ENCODE measurements around the gene SLC9A6. TPM values are rescaled to one million over a fixed set of nuclear protein-coding genes. Genes with fewer than 3 reads are reported as not detected.

SLC9A6 gene
- 10 to 100 TPM; 11.8 to 12.6 TPM for total RNA-seq

GRCh38 chrX:135985157-135985972 lies at the start of gene SLC9A6:
TSS of gene SLC9A6 (plus strand) at chrX:135985435. CDS start at chrX:135985659, 224 bp downstream.
- peak; percentile 81 for DNase-seq
- intact Hi-C loops (cut with DNase I, micrococcal nuclease): loop anchor here in 1 of 2 experiments (1.0 to 5.0 kb wide), 4 partner anchors 11 to 512 kb away; partner anchors contain the start of genes FHL1, HTATSF1 and INTS6L
- ChIA-PET POLR2A (interaction anchor here (0.6 kb wide), 1 partner anchor 12 kb away, joined by 4 read pairs; the partner anchor contains the start of gene MMGT1), CTCF (interaction anchor here (0.5 to 1.2 kb wide), 4 partner anchors 10 to 689 kb away, joined by 3 to 4 read pairs (median 3); no protein-coding TSS in a partner anchor)
- Mint-ChIP-seq H3K36me3 (ENCODE audit: low read depth) (peaks cover 4% of the 10 kb centered on the region), H3K9me3 (ENCODE audit: low read depth) (no peaks in the 10 kb centered on the region), H3K4me3 (peak within 1 kb of the TSS; percentile 88), H3K4me1 (peaks cover 51% of the 10 kb centered on the region), H3K27ac (peak within 1 kb of the TSS; percentile 90), H3K27me3 (no peaks in the 10 kb centered on the region)
- peak; percentile 82 for ATAC-seq

- ATAC-seq (no peak), DNase-seq (no peak)
- Mint-ChIP-seq H3K27ac (no peak overlapping the region), H3K36me3 (ENCODE audit: low read depth) (peaks cover 10% of the 10 kb centered on the region), H3K4me3 (no peak overlapping the region), H3K9me3 (ENCODE audit: low read depth) (no peaks in the 10 kb centered on the region), H3K4me1 (no peaks in the 10 kb centered on the region), H3K27me3 (no peaks in the 10 kb centered on the region)
- POLR2A ChIA-PET: no interaction called here
- CTCF ChIA-PET: no interaction called here
- intact Hi-C loops (cut with DNase I, micrococcal nuclease): no loop called here
These were observed 40.7 kb upstream of the SLC9A6 start for GRCh38 chrX:135944486-135944885.

GRCh38 chrX:135951291-135951690 lies 33.9 kb upstream of the SLC9A6 start:
- ATAC-seq (no peak), DNase-seq (no peak)
- POLR2A ChIA-PET: no interaction called here
- Mint-ChIP-seq H3K36me3 (ENCODE audit: low read depth) (no peaks in the 10 kb centered on the region), H3K4me1 (no peaks in the 10 kb centered on the region), H3K27ac (no peak overlapping the region), H3K4me3 (no peak overlapping the region), H3K27me3 (no peaks in the 10 kb centered on the region), H3K9me3 (ENCODE audit: low read depth) (no peaks in the 10 kb centered on the region)
- CTCF ChIA-PET: no interaction called here
- intact Hi-C loops (cut with DNase I, micrococcal nuclease): no loop called here

GRCh38 chrX:135973025-135973547 lies 12.1 kb upstream of the SLC9A6 start:
- Mint-ChIP-seq H3K27ac (peak overlapping the region; percentile 97), H3K9me3 (ENCODE audit: low read depth) (no peaks in the 10 kb centered on the region), H3K4me3 (peak overlapping the region; percentile 97), H3K36me3 (ENCODE audit: low read depth) (no peaks in the 10 kb centered on the region), H3K27me3 (no peaks in the 10 kb centered on the region), H3K4me1 (peaks cover 34% of the 10 kb centered on the region)
- ATAC-seq (peak; percentile 17), DNase-seq (peak; percentile 14)
- ChIA-PET CTCF (interaction anchor here (1.6 kb wide), 1 partner anchor 55 kb away, joined by 5 read pairs; no protein-coding TSS in a partner anchor), POLR2A (interaction anchor here (1.0 kb wide), 1 partner anchor 12 kb away, joined by 4 read pairs; the partner anchor contains the start of gene SLC9A6)
- intact Hi-C loops (cut with DNase I, micrococcal nuclease): loop anchor here (1.0 to 5.0 kb wide), 3 partner anchors 278 to 971 kb away; partner anchors contain the start of genes HTATSF1 (in 1 of the 2) and MAP7D3 (in 1 of the 2)

GRCh38 chrX:135973548-135974278 lies 11.5 kb upstream of the SLC9A6 start, which contains the start of gene MMGT1:
TSS of gene MMGT1 (minus strand) at chrX:135973988. CDS start at chrX:135973675, 313 bp downstream.
- peaks cover 34% of the 10 kb centered on the region for H3K4me1 Mint-ChIP-seq
- intact Hi-C loops (cut with DNase I, micrococcal nuclease): loop anchor here (1.0 to 5.0 kb wide), 5 partner anchors 12 to 971 kb away; partner anchors contain the start of genes HTATSF1 (in 1 of the 2), MAP7D3 (in 1 of the 2) and SLC9A6 (in 1 of the 2)
- H3K36me3 Mint-ChIP-seq (ENCODE audit: low read depth): no peaks in the 10 kb centered on the region
- H3K4me3 Mint-ChIP-seq: peak within 1 kb of the TSS; percentile 97
- H3K27me3 Mint-ChIP-seq: no peaks in the 10 kb centered on the region
- POLR2A ChIA-PET: interaction anchor here (0.5 to 1.0 kb wide), 3 partner anchors 11 to 1951 kb away, joined by 3 to 4 read pairs (median 3); partner anchors contain the start of gene SLC9A6
- CTCF ChIA-PET: interaction anchor here (0.8 kb wide), 1 partner anchor 10 kb away, joined by 4 read pairs; no protein-coding TSS in a partner anchor
- ATAC-seq (peak; percentile 92), DNase-seq (peak; percentile 92)
- H3K9me3 Mint-ChIP-seq (ENCODE audit: low read depth): no peaks in the 10 kb centered on the region
- peak within 1 kb of the TSS; percentile 97 for H3K27ac Mint-ChIP-seq

- H3K9me3 Mint-ChIP-seq (ENCODE audit: low read depth): no peaks in the 10 kb centered on the region
These were observed 10.9 kb upstream of the SLC9A6 start for GRCh38 chrX:135974279-135974856.

GRCh38 chrX:135975421-135975820 lies 9.8 kb upstream of the SLC9A6 start:
- ATAC-seq (no peak), DNase-seq (no peak)
- peaks cover 33% of the 10 kb centered on the region for H3K4me1 Mint-ChIP-seq
- no peak overlapping the region for H3K27ac Mint-ChIP-seq
- ChIA-PET POLR2A (no interaction called here), CTCF (interaction anchor here (0.6 to 1.6 kb wide), 6 partner anchors 8 to 907 kb away, joined by 3 to 6 read pairs (median 4); partner anchors contain the start of gene SLC9A6)
- H3K9me3 Mint-ChIP-seq (ENCODE audit: low read depth): no peaks in the 10 kb centered on the region
- no peak overlapping the region for H3K4me3 Mint-ChIP-seq
- intact Hi-C loops (cut with DNase I, micrococcal nuclease): no loop called here
- H3K36me3 Mint-ChIP-seq (ENCODE audit: low read depth): no peaks in the 10 kb centered on the region
- H3K27me3 Mint-ChIP-seq: no peaks in the 10 kb centered on the region

More at GRCh38 chrX:135974279-135974856, 10.9 kb upstream of the SLC9A6 start:
- Mint-ChIP-seq H3K27ac (no peak overlapping the region), H3K36me3 (ENCODE audit: low read depth) (no peaks in the 10 kb centered on the region), H3K4me3 (peak overlapping the region; percentile 69), H3K27me3 (no peaks in the 10 kb centered on the region), H3K4me1 (peaks cover 34% of the 10 kb centered on the region)
- peak; percentile 83 for DNase-seq
- intact Hi-C loops (cut with DNase I, micrococcal nuclease): loop anchor here (1.0 to 5.0 kb wide), 3 partner anchors 11 to 972 kb away; partner anchors contain the start of gene SLC9A6 (in 1 of the 2)
- ATAC-seq: peak; percentile 14
- ChIA-PET CTCF (interaction anchor here (0.8 to 1.6 kb wide), 3 partner anchors 9 to 54 kb away, joined by 4 to 6 read pairs (median 4); no protein-coding TSS in a partner anchor), POLR2A (interaction anchor here (0.6 kb wide), 1 partner anchor 1952 kb away, joined by 3 read pairs; no protein-coding TSS in a partner anchor)

GRCh38 chrX:135977611-135978010 lies 7.6 kb upstream of the SLC9A6 start:
- H3K27me3 Mint-ChIP-seq: no peaks in the 10 kb centered on the region
- ATAC-seq (no peak), DNase-seq (no peak)
- H3K36me3 Mint-ChIP-seq (ENCODE audit: low read depth): no peaks in the 10 kb centered on the region
- H3K9me3 Mint-ChIP-seq (ENCODE audit: low read depth): no peaks in the 10 kb centered on the region
- CTCF ChIA-PET: no interaction called here
- H3K27ac Mint-ChIP-seq: no peak overlapping the region
- intact Hi-C loops (cut with DNase I, micrococcal nuclease): no loop called here
- POLR2A ChIA-PET: no interaction called here
- H3K4me1 Mint-ChIP-seq: peaks cover 35% of the 10 kb centered on the region
- H3K4me3 Mint-ChIP-seq: no peak overlapping the region

- Mint-ChIP-seq H3K4me3 (no peak overlapping the region), H3K27ac (no peak overlapping the region), H3K36me3 (ENCODE audit: low read depth) (no peaks in the 10 kb centered on the region), H3K9me3 (ENCODE audit: low read depth) (no peaks in the 10 kb centered on the region), H3K4me1 (peaks cover 46% of the 10 kb centered on the region), H3K27me3 (no peaks in the 10 kb centered on the region)
- ChIA-PET CTCF (no interaction called here), POLR2A (no interaction called here)
- DNase-seq: no peak
- intact Hi-C loops (cut with DNase I, micrococcal nuclease): no loop called here
- no peak for ATAC-seq
These were observed 4.2 kb upstream of the SLC9A6 start for GRCh38 chrX:135981010-135981409.

- no peaks in the 10 kb centered on the region for H3K9me3 Mint-ChIP-seq (ENCODE audit: low read depth)
- no peaks in the 10 kb centered on the region for H3K27me3 Mint-ChIP-seq
- DNase-seq: no peak
- intact Hi-C loops (cut with DNase I, micrococcal nuclease): no loop called here
- no peak for ATAC-seq
- POLR2A ChIA-PET: no interaction called here
- peaks cover 47% of the 10 kb centered on the region for H3K4me1 Mint-ChIP-seq
- CTCF ChIA-PET: no interaction called here
- no peak overlapping the region for H3K27ac Mint-ChIP-seq
- no peak overlapping the region for H3K4me3 Mint-ChIP-seq
- no peaks in the 10 kb centered on the region for H3K36me3 Mint-ChIP-seq (ENCODE audit: low read depth)
These were observed 3.6 kb upstream of the SLC9A6 start for GRCh38 chrX:135981668-135982067.

Data from activated CD4-positive, alpha-beta T cell treated with anti-CD3 and anti-CD28 coated beads for 36 hours (primary cell).